ENCODE data around the gene KCNS1.

KCNS1 gene

GRCh38 chr20:45047581-45048119 lies 53.3 kb downstream of the KCNS1 start:
- DNase-seq, result no peak

- DNase-seq, result no peak
Observed at GRCh38 chr20:45044601-45045000, 56.3 kb downstream of the KCNS1 start.

- peak; percentile 52 for DNase-seq
Observed at GRCh38 chr20:45044084-45044573, 56.8 kb downstream of the KCNS1 start.

- no peak for DNase-seq
Observed at GRCh38 chr20:45042978-45043377, 57.9 kb downstream of the KCNS1 start.
